C4-2B (cell line): ENCODE measurements around the gene CLPSL1.

Experiments
- H3K27ac ChIP-seq: fragments of 450-650 bp; 2 replicates; pipeline ENCODE4 v1.5.1; 2017
- ZFX ChIP-seq: fragments of 450-650 bp; IDR thresholded peaks from 2 replicates; pipeline ENCODE4 v1.6.1; 2017
- TF ChIP-seq, protein P1 (sequence below): fragments of 450-650 bp; conservative IDR thresholded peaks from 2 replicates; pipeline ENCODE4 v1.5.1; 2017; ENCODE audit warnings: mild to moderate bottlenecking

Gene CLPSL1

DNA sequence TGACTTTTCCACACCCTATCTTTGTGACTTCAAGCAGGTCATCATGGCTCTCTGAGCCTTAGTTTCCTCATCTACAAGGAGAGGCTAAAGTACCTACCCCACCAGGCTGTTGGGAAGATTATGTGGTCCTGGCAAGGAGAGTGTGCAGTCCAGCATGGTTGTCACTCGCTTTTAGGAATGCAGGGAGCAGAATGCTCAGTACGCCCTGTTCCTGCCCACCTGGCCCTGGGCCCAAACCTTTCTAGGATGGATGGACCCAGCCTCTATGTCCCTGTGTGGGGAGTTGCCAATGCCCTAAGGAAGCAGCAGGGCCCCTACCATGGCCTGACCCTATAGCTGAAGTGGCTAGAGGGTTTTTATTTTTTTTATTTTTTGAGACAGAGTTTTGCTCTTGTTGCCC is 2.4 kb upstream of the CLPSL1 start:
- TF ChIP-seq ZFX, result no peak
- TF ChIP-seq, protein P1, sequence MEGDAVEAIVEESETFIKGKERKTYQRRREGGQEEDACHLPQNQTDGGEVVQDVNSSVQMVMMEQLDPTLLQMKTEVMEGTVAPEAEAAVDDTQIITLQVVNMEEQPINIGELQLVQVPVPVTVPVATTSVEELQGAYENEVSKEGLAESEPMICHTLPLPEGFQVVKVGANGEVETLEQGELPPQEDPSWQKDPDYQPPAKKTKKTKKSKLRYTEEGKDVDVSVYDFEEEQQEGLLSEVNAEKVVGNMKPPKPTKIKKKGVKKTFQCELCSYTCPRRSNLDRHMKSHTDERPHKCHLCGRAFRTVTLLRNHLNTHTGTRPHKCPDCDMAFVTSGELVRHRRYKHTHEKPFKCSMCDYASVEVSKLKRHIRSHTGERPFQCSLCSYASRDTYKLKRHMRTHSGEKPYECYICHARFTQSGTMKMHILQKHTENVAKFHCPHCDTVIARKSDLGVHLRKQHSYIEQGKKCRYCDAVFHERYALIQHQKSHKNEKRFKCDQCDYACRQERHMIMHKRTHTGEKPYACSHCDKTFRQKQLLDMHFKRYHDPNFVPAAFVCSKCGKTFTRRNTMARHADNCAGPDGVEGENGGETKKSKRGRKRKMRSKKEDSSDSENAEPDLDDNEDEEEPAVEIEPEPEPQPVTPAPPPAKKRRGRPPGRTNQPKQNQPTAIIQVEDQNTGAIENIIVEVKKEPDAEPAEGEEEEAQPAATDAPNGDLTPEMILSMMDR, result no peak

DNA sequence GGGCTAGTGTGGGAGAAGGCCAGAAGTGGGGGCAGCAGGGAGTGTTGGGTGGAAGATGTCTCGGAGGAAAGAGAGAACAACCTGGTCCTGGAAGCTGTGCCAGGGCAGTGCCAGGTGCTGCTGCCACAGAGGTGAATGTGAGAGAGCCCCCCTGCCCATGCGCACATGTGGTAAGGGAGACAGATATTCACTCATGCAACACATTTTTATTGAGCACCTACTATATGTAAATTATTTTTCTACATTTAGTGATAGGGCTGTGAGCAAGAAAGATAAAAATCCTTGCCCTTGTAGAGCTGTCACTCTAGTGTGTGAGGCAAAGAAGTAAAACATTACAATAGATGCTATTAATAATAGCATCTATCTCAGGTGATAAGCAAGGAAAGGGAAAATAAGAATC is 471 bp downstream of the CLPSL1 start:
- H3K27ac ChIP-seq, result peak overlapping the region; percentile 75
- no peak for TF ChIP-seq ZFX
- TF ChIP-seq, protein P1, result no peak

More for the DNA sequence above, 2.4 kb upstream of the CLPSL1 start:
- peak overlapping the region; percentile 12 for H3K27ac ChIP-seq

DNA sequence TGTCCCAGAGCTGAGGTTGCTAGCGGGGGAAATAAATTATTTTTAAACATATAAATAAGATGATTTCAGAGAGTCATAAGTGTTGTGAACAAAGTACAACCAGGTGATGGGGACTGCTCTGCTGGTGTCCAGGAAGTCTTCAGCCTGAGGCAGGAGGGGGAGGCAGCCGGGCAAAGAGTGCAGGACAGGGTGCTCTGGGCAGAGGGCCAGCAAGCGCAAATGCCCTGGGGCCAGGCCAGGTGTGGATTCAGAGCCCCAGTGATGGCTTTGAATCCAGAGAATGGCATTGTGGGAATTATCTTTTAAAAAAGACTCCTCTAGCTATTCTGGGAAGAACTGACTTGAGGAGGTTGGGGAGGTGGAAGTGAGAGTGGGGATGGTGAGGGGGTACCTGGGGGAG is 1.6 kb downstream of the CLPSL1 start:
- peak overlapping the region; percentile 75 for H3K27ac ChIP-seq
- TF ChIP-seq, protein P1, result no peak
- no peak for TF ChIP-seq ZFX

DNA sequence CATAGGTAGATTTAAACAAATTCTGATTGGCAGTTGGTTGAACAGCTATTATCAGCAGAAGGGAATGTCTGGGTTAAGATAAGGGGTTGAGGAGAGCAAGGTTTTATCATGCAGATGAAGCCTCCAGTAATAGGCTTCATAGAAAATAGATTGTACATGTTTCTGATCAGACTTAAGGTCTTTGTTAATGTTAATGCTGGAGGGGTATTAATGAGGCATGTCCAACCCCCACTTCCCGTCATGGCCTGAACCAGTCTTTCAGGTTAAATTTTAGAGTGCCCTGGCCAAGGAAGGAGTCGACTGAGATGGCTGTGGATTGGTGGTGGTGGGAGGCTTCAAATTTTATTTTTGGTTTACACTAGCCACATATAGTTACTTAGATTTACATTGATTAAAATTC is 3.4 kb downstream of the CLPSL1 start:
- TF ChIP-seq, protein P1, result no peak
- TF ChIP-seq ZFX, result no peak
- H3K27ac ChIP-seq, result no peak overlapping the region

DNA sequence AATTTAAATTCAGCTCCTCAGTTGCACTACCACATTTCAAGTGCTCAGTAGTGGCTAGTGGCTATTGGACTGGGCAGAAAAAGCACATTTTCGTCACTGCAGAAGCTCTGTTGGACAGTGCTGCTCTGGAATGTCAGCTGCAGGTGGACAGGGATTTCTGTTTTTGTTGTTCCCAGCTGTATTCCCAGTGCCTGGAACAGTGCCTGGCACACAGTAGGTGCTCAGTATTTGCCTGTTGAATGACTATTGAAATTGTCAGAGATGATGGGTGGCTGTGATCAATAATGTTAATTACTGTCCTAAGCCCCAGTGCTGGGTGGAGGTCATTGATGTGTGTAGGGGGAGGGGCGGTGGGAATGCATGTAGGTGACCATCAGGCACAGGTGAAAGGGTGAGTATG is 5.5 kb downstream of the CLPSL1 start:
- TF ChIP-seq, protein P1, result no peak
- TF ChIP-seq ZFX, result no peak
- no peak overlapping the region for H3K27ac ChIP-seq

DNA sequence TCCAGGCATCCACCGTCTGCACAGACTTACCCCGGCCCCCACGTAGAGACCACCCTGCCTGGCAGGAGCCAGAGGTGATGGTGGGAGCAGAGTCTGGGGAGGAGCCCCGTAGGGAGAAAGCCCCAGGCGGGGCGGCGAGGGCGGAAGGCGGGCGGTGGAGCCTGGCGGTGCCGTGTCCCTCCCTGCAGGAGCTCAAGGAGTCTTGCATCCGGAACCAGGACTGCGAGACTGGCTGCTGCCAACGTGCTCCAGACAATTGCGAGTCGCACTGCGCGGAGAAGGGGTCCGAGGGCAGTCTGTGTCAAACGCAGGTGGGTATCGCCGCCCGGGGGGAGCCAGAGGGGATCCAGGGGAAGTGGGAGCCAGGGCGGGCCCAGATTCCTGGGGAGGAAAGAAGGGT is 6.0 kb downstream of the CLPSL1 start:
- H3K27ac ChIP-seq, result no peak overlapping the region
- TF ChIP-seq, protein P1, result no peak
- no peak for TF ChIP-seq ZFX

DNA sequence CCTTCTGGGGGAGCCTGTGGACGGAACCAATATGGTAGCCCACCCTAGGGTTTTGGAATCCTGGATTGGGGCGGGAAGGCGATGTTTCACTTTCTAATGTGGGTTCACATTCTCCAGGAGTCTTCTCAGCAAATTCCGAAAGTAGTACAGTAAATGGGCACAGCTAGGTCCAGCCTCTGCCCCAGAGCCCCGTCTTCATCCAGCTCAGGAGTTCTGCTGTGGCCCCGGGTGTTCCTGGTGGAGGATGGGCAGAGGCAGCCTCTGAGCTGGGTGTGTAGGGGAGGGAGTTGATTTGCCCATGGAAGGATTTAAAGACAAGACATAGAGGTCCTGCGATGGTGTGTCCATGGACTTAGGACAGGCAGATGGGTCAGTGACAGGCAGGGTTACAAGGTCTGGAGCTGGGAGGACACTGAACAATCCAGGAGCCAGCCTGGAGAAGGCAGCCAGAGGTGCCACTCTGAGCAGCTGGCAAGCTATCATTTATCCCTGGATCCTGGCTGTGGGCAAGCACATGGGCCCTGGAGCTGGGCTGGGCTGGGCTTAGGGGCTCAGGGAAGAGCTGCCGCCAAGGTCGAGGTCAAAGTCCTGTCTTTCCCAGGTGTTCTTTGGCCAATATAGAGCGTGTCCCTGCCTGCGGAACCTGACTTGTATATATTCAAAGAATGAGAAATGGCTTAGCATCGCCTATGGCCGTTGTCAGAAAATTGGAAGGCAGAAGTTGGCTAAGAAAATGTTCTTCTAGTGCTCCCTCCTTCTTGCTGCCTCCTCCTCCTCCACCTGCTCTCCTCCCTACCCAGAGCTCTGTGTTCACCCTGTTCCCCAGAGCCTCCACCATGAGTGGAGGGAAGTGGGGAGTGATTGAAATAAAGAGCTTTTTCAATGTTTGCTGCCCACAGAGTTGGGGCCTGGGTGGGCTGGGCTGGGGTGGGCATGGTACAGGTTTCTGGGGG is 6.7 kb downstream of the CLPSL1 start:
- TF ChIP-seq, protein P1, result no peak
- no peak for TF ChIP-seq ZFX
- no peak overlapping the region for H3K27ac ChIP-seq
